A549 (cell line): Measurements from ENCODE around the gene OR2H1.

ENCODE experiments used
- CTCF ChIP-seq: fragments of >200 bp; sonication (Bioruptor Twin); formaldehyde crosslinking; IDR thresholded peaks from 3 replicates; pipeline ENCODE4 v1.5.1; 2016
- JUNB ChIP-seq: fragments of >200 bp; sonication (Bioruptor Twin); formaldehyde crosslinking; IDR thresholded peaks from 2 replicates; pipeline ENCODE4 v1.6.1; 2016
- PBX3 ChIP-seq: IDR thresholded peaks from 2 replicates; pipeline ENCODE4 v1.6.1; 2012
- ZFP36 ChIP-seq: fragments of 450-650 bp; IDR thresholded peaks from 2 replicates; pipeline ENCODE4 v1.6.1; 2014; ENCODE audit warnings: borderline replicate concordance; ENCODE audit not compliant: partially characterized antibody

- TF ChIP-seq PBX3 (no peak), JUNB (no peak), CTCF (no peak), ZFP36 (no peak)
These were observed 21.0 kb downstream of the OR2H1 start for GRCh38 chr6:29477923-29478450.
